Measurements from ENCODE around the gene PNCK. TPM values are rescaled to one million over a fixed set of nuclear protein-coding genes. Genes with fewer than 3 reads are reported as not detected.

PNCK gene
- total RNA-seq, 1 experiment from 2014 or later: 2.3 TPM

DNA sequence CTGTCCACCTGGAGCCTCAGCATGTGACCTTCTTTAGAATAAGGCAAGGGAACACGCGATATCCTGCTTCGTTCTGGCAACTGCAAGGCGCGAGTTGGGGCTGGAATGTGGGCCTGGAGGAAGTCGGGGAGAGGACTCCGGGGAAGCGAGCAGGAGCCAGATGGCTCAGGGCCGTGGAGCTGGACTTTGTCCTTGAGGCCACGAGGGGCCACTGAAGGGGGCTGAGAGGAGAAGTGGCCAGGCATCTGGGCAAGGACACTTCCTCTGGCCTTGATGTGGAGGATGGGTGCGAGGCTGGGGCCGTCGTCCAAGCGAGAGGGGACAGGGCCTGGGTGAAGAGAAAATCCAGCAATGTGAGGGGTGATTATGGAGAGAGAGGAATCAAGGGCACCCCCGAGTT lies 38.8 kb downstream of the PNCK start:
- no TSS peak for BruUV-seq (replicated peaks)

DNA sequence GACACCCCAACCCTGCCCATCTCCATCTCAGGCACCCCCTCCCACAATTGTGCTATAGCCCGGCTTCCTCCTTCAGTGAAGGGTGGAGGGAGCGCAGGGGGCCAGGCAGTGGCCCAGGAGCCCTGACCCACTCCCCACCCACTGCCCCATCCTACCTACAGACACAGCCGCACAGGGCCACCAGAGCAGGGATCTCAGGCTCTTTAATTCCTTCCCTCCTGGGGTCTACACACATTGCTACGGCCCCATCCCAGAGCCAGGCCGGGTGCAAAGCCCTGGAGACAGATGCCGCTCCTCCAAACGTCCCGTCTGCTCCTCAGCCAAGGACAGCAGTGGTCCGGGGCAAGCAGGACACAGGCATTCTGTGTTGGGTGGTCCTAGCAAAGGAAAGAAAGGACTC lies 39.4 kb downstream of the PNCK start:
- no peak for ATAC-seq
- Histone ChIP-seq H3K4me1 (ENCODE audit: control insufficient read depth, insufficient read depth, low read length) (no peaks in the 10 kb centered on the region), H3K27ac (ENCODE audit: low read length) (no peak overlapping the region), H3K9me3 (ENCODE audit: control insufficient read depth, insufficient read depth, low read depth, low read length) (no peaks in the 10 kb centered on the region), H3K36me3 (ENCODE audit: control insufficient read depth, insufficient read depth, low read length) (no peaks in the 10 kb centered on the region), H3K27me3 (ENCODE audit: control insufficient read depth, insufficient read depth, low read length) (no peaks in the 10 kb centered on the region), H3K4me3 (ENCODE audit: low read depth in 2 of 2, low read length in 2 of 2) (no peak overlapping the region)
- ChIA-PET CTCF (no interaction called here), POLR2A (no interaction called here)
- TF ChIP-seq REST (IDR thresholded peaks at IDR 0.05; ENCODE audit: insufficient read depth in 1 of 2, low read depth in 2 of 2, low read length in 1 of 2): no peak
- no peak for TF ChIP-seq TCF7L2 (IDR thresholded peaks at IDR 0.05; ENCODE audit: low read depth, low read length)
- TF ChIP-seq CTCF (IDR thresholded peaks at IDR 0.05): no peak
- TF ChIP-seq SIN3A (IDR thresholded peaks at IDR 0.05; ENCODE audit: borderline replicate concordance, insufficient read depth, low read depth, low read length): no peak
- TF ChIP-seq POLR2AphosphoS5 (IDR thresholded peaks at IDR 0.05; ENCODE audit: low read depth, low read length): no peak
- in situ Hi-C loops (cut with HindIII; ENCODE audit: low pct_unique_long_range_greater_than_20kb, low sequenced_read_pairs) (no loop called here), intact Hi-C loops (cut with micrococcal nuclease; ENCODE audit: unreplicated experiment) (no loop called here)
- no peak for DNase-seq (ENCODE audit: low read depth, low spot score)
- BruUV-seq (replicated peaks): no TSS peak

More for the DNA sequence above, 38.8 kb downstream of the PNCK start:
- POLR2A ChIA-PET: no interaction called here
- Histone ChIP-seq H3K4me1 (ENCODE audit: control insufficient read depth, insufficient read depth, low read length) (no peaks in the 10 kb centered on the region), H3K27ac (ENCODE audit: low read length) (no peak overlapping the region), H3K27me3 (ENCODE audit: control insufficient read depth, insufficient read depth, low read length) (no peaks in the 10 kb centered on the region), H3K4me3 (ENCODE audit: low read depth in 2 of 2, low read length in 2 of 2) (no peak overlapping the region), H3K36me3 (ENCODE audit: control insufficient read depth, insufficient read depth, low read length) (no peaks in the 10 kb centered on the region), H3K9me3 (ENCODE audit: control insufficient read depth, insufficient read depth, low read depth, low read length) (no peaks in the 10 kb centered on the region)
- TF ChIP-seq SIN3A (IDR thresholded peaks at IDR 0.05; ENCODE audit: borderline replicate concordance, insufficient read depth, low read depth, low read length) (no peak), POLR2AphosphoS5 (IDR thresholded peaks at IDR 0.05; ENCODE audit: low read depth, low read length) (no peak), CTCF (IDR thresholded peaks at IDR 0.05) (no peak), REST (IDR thresholded peaks at IDR 0.05; ENCODE audit: insufficient read depth in 1 of 2, low read depth in 2 of 2, low read length in 1 of 2) (no peak), TCF7L2 (IDR thresholded peaks at IDR 0.05; ENCODE audit: low read depth, low read length) (no peak)
- no peak for ATAC-seq
- in situ Hi-C loops (cut with HindIII; ENCODE audit: low pct_unique_long_range_greater_than_20kb, low sequenced_read_pairs) (no loop called here), intact Hi-C loops (cut with micrococcal nuclease; ENCODE audit: unreplicated experiment) (no loop called here)
- CTCF ChIA-PET: no interaction called here
- no peak for DNase-seq (ENCODE audit: low read depth, low spot score)
